ENCODE data around the gene ARL6IP5. TPM values are rescaled to one million over a fixed set of nuclear protein-coding genes. Genes with fewer than 3 reads are reported as not detected.

Gene ARL6IP5, protein sequence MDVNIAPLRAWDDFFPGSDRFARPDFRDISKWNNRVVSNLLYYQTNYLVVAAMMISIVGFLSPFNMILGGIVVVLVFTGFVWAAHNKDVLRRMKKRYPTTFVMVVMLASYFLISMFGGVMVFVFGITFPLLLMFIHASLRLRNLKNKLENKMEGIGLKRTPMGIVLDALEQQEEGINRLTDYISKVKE
- 100 to 1,000 TPM in 2 of 3 donors, 10 to 100 TPM in 1; 52.1 to 145 (median 124) TPM for polyA plus RNA-seq

DNA sequence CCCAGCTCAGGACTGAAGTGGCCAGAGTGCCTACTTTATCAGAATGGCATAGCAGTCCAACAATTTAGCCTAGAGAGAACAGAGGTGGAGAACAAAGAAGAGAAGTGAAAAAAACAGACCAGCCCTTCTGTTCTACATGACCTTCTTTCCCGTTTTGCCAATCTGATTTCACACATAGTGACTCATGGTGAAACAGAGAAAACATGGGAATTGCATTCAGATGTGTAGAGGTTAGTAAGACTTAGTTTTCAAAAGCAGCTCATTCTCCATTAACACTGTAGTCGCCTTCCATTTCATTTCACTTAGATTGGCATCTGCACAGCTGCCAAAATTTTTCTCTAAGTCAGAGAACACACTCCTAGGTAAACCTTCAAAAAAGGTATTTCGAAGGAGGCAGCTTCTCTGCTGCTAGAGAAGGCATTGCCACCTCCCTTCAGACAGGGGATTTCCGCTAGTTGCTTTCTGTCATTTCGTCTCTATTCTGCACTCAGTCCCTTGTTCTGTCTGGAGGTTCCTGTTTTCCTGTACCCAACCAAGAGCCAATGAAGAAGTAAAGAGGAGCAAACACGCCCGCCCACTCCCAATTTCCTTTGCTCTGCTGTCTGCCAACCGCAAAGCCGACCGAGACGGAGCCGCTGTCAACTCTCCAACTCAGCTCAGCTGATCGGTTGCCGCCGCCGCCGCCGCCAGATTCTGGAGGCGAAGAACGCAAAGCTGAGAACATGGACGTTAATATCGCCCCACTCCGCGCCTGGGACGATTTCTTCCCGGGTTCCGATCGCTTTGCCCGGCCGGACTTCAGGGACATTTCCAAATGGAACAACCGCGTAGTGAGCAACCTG is at the start of gene ARL6IP5:
Gene ARL6IP5 (plus strand): TSS at position 612 of the 842 bp plus-strand sequence. CDS start 111 bp downstream, at position 723.
- WGBS, 3 donors = 1 to 2% (median 2%) methylated on average over 32 of the region's 32 CpGs
- H3K27ac ChIP-seq (ENCODE audit: low read depth, low read length) = peak within 1 kb of the TSS; percentile 63

DNA sequence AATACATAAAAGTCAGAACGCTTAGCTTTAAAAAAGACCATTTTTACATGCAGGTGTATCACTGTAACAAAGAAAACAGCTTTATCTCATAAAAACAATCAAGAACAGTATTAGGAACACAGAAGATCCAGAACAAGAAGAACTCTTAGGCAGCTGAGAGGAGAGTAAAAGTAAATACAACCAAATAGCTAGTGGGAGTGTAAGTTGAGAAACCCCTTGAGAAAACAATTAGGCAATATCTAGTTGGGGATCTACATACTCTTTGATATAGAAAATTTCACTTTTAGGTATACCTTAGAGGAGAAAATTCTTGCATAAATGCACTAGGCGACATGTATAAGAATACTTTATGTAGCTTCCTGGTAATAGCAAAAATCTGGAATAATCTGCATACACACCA is 40.1 kb upstream of the ARL6IP5 start:
- H3K27ac ChIP-seq (ENCODE audit: low read depth, low read length) = no peak overlapping the region
- 91 to 94% (median 93%) methylated on average over 2 of the region's 2 CpGs for WGBS, 3 donors

DNA sequence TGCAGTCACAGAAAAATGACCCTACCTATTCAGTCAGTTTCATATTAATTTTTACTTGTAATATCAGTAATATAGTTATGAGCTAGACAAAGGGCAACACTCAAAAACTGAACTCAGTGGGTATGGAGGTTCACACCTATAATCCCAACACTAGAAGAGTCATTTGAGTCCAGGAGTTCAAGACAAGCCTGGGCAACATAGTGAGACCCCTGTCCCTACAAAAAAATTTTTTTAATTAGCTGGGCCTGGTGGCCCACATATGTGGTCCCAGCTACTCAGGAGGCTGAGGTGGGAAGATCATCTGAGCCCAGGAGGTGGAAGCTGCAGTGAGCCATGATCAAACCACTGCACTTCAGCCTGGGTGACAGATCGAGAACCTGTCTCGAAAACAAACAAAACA is 35.7 kb upstream of the ARL6IP5 start:
- no peak overlapping the region for H3K27ac ChIP-seq (ENCODE audit: low read depth, low read length)
- WGBS, 3 donors = 56 to 99% (median 94%) methylated on average over 2 of the region's 2 CpGs

DNA sequence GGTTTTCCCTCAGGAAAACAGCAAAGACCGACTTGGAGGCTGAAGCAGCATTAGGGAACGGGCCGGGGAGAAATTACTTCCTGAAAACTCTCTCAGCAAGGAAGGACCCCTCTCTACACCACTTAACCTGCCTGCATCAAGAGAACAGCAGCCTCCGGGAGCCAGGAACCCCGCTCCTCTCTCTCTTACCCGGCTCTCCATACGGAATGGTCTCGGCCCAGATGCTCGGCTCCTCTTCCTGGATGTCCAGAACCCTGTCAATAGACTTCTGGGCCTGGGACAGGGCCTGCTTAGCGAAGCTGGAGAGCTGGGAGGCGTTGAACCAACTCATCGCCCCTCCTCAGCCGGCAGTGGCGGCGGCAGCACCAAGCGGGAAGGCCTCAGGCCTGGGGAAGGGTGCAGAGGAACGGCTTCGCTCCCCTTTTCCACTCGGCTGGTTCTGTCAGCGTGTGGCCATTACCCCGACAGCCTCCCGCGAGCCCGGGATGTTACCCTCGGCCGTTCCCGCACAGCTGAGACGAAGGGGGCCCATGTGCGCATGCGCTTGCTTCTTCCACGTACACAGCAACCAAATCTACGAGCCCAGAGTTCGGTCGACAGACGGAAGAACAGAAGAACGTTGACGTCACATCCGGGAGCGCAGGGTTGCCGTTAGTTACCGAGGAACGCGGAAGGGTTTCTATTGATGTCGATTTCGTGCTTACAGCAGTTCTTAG is 32.8 kb upstream of the ARL6IP5 start, which contains the start of gene TMF1:
Gene TMF1 (minus strand): TSS at position 578 of the 716 bp plus-strand sequence. CDS start 247 bp downstream, at position 331.
- WGBS, 3 donors = 0 to 1% (median 0%) methylated on average over 45 of the region's 45 CpGs
- H3K27ac ChIP-seq (ENCODE audit: low read depth, low read length) = peak within 1 kb of the TSS; percentile 86

DNA sequence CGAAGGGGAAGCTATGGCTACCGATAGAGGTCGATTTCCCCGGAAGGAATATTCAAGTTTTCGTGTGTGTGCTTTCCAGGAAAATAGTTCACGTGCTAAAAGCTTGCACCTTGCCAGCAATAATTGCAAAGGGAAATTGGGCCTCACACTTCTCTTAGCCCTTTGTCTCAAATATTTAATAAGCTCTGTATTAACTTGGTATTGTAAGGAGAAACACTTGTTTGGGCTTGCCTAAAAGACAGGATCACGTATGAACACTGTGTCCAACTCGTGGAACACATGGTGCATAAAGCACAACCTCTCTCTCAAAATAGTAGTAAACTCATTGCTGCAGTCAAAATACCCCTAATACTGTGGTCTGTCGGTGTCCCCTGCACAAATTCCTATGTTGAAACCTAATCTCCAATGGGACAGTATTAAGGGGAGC is 32.3 kb upstream of the ARL6IP5 start:
- H3K27ac ChIP-seq (ENCODE audit: low read depth, low read length) = no peak overlapping the region
- 11 to 12% (median 11%) methylated on average over 9 of the region's 9 CpGs for WGBS, 3 donors

DNA sequence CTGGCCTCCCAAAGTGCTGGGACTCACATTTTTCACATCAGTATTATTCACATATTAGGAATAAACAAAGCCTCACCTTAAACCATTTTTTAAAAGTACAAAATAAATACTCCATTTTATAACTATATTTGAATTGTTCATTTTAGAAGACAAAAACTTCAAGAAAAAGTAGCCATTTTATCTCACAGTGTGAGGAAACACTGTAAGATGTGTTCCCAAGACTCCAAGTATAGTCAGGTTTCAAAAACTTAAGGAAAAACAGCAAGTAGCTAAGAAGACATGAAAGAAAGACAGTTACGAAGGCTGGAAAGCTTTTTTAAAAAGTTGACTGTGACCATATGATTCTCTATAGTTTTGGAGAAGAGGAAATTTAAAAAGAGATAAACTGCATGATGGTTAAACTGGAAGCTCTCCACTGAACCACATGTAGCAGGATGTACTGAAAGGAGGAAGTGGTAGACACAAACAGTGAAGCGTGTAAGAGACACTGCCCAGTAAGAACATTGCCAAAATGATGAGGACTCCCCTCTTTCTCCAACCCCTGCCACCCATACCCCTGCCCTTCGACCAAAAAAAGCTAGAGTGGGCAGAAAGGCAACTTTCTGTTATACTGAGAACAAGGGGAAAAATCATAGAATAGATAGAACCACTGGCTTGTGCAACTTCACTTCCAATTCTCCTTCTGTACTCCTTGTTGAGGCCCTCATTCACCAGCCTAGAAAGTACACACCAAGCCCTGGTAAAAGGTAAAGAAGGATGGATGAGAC is 26.4 kb upstream of the ARL6IP5 start:
- H3K27ac ChIP-seq (ENCODE audit: low read depth, low read length) = no peak overlapping the region
- WGBS, 3 donors = 52 to 94% (median 63%) methylated on average over 3 of the region's 3 CpGs

DNA sequence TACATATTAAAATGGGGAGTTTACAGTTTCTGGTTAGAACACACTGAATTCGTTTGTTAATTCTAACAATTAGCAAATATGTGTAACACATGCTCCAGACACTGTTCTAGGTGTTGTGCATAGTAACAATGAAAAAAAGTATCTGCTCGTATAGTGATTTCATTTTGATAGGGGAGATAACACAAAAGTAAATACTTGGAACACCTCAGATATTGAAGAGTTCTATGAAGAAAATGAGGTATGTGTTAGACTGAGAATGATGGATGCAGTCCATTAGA is 25.9 kb upstream of the ARL6IP5 start:
- 81 to 95% (median 92%) methylated on average over 2 of the region's 2 CpGs for WGBS, 3 donors
- no peak overlapping the region for H3K27ac ChIP-seq (ENCODE audit: low read depth, low read length)

DNA sequence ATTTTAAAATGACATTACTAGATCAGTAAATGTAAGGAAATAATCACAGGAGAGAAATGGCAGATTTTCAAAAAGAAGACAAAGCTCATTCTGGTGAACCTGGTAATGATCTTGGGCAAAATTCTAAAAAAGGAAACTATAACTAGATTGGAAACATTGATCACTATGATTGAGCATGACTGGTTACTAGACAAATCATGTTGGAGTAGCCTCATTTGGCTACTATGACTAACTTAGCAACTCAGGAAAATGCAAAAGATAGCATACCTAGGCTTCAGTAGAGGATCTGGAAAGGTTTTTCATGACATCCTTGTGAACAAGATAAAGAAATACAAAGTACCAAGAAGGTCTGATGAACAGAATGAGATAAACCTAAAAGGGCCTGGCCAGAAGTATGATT is 25.0 kb upstream of the ARL6IP5 start:
- H3K27ac ChIP-seq (ENCODE audit: low read depth, low read length) = no peak overlapping the region

DNA sequence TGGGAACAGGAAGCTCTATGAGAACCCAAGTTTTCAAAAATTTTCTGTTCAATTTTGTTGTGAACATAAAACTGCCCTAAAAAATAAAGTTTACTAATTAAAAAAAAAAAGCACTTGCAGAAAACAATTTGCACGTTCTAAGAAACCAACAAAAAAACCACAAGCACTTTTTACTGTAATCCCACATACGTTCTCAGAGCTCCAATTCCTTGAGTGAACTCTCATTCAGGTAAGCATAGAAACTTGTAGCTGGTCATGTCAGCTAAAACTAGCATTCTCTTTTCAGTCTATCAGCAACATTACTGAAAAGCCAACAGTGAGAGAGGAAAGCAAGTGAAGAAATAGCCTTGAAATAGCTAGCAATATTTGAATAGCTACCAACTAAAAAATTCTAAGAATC is 21.1 kb upstream of the ARL6IP5 start:
- H3K27ac ChIP-seq (ENCODE audit: low read depth, low read length) = no peak overlapping the region
- WGBS, 3 donors = 73 to 81% (median 73%) methylated on average over 2 of the region's 2 CpGs

DNA sequence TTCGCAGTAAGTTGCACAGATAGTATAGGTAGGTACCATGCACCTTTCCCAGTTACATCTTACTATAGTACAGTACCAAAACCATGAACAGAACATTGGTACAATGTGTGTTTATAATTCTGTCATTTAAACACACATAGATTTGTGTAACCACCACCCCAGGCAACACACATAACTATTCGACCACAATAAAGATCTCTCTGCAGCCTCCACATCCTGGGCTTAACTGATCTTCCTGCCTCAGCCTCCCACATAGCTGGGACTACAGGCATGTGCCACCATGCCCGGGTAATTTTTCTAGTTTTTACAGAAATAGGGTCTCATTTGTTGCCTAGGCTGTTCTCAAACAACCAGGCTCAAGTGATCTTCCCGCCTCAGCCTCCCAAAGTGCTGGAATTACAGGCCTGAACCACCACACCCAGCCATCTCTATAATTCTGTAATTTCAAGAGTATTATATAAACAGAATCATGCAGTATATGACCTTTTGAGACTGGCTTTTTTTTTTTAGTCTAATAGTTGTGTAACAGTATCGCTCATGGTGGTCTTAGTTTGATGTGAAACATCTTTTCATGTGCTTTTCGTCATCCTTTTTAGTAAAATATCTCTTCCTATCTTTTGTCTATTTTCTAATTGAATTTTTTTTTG is 19.3 kb upstream of the ARL6IP5 start:
- H3K27ac ChIP-seq (ENCODE audit: low read depth, low read length) = no peak overlapping the region
- 87 to 94% (median 92%) methylated on average over 6 of the region's 6 CpGs for WGBS, 3 donors

DNA sequence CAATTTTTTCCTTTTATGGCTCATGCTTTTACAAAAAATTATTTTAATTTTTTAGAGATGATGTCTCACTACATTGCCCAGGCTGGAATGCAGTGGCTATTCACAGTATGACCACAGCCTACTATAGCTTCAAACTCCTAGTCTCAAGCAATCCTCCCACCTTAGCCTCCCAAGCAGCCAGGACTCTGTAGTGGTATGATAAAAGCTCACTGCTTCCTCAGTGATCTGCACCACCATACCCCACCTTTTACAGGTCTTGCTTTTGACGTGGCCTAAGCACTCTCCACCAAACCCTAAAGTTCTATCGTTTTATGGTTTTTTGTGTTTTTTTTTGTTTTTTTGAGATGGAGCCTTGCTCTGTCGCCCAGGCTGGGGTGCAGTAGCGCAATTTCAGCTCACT is 18.6 kb upstream of the ARL6IP5 start:
- no peak overlapping the region for H3K27ac ChIP-seq (ENCODE audit: low read depth, low read length)
- WGBS, 3 donors = 73 to 94% (median 76%) methylated on average over 4 of the region's 4 CpGs

DNA sequence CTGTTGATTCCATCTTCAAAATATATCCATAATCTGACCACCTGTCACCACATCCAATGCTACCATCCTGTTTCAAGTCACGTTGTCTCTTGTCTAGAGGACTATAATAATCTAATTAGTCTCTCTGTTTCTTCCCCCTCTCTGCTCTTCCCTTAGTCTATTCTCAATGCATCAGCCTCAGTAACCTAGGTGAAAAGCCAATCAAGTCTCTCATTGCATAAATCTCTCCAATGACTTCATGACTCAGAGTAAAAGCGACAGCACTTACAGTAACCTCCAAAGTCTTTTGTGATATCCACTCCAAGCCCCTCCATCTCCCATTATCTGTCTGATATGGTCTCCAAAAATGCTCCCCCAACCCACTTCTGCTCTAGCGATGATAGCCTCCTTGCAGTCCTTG is 11.8 kb upstream of the ARL6IP5 start:
- no peak overlapping the region for H3K27ac ChIP-seq (ENCODE audit: low read depth, low read length)
- 92 to 95% (median 93%) methylated on average over 3 of the region's 3 CpGs for WGBS, 3 donors

DNA sequence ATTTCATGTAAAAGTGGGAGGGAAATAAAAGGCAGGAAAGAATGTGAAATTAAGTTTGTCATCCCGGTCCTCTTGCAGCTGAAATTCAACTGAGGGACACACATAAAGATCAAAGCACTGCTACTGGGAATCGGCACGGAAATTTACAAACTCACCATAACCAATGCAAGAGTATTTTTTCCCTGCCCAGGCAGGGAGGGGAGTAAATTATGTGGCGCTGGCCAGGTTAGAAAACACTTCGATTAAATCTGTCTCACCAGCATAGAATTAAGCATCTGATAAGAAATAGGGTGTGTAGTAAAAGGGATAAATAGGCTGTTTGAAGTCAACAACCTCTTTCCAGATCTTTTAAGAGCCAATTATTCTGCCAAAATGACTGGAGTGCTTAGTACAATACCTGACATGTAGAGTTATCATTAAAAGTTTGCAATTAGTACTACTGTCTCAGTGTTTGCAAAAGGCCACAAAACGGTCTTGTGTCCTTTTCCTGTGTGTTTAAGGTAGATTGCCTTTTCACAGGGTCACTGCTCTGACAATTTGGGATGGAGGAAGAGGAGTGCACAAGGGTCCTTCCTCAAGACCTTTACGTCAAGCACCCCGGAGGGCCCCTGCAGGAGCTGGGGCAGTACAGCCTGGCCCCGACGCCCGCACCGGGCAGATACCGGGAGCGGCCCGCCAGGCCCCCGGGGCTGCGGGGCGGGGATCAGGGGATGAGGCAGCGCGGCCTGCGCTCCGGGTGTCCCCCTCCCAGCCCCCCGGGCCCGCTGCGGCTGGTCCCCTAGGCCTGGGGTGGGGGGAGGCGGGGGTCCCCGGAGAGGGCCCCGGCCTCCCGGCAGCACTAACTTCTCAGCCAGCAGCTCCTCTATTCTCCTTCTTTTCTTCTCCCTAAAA is 5.2 kb upstream of the ARL6IP5 start:
- WGBS, 3 donors = 2 to 5% (median 2%) methylated on average over 29 of the region's 29 CpGs
- no peak overlapping the region for H3K27ac ChIP-seq (ENCODE audit: low read depth, low read length)

DNA sequence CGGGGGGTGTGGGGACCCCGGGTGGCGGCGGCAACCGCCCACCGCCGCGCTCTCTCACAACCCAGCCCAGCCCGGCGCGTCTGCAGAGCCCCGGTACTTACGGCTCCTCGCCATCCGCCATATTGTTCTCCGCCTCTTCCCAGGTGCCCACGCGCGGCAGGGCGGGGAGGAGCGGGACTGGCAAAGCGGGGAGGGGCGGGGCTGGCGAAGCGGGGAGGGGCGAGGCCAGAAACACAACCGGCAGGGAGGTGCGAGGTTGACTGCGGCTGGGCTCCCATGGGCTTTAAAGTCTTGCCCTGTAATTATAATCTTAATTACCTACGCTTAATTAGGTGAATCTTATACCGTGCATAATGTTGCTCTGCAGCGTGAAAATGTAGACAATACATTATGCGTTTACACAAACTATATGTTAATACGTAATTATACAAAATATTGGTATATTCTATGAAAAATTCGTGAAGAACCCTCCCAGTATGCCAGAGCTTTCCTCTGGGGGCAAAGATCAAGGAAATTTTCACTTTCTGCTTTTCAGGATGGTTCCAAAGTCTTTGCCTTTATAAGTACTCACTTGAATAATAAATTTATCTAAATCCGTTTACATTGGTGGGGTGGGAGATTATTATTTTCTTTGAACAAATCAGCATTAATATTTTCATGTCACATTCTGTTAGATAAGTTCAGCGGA is 4.4 kb upstream of the ARL6IP5 start, which contains the start of gene UBA3:
Gene UBA3 (minus strand): TSS at position 133 of the 688 bp plus-strand sequence. CDS start 12 bp downstream, at position 121.
- H3K27ac ChIP-seq (ENCODE audit: low read depth, low read length) = no peak within 1 kb of the TSS

DNA sequence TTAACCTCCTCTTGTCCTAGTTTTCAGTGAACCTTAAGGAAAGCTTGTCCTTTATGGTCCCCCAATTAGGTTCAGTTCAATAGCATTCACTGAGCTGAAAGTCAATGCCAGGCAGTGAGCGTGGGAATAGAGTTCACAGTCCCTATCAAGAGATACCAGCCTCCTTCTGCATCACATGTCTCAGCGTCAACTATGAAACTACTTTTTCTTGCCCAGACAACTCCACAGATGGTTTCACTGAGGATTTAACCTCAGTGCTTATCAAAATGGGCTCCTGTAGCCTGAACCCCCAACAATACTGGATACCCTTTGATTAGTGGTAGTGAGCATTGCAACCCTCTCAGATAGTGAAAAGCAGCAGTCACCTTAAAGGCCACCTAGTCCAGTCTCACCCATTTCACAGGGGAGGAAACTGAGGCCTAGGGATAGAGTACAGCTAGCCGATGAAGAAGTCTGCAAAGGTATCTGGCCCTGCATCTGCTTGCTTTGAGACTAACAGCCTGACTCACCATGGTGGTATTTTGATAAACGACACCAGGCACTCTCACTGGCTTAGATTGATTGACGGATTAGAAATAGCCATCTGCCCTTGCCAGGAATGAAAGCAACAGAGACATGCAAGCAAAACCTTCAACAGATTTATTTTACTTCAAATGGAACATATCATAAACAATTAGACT is 3.0 kb upstream of the ARL6IP5 start:
- 74 to 85% (median 82%) methylated on average over 5 of the region's 5 CpGs for WGBS, 3 donors
- H3K27ac ChIP-seq (ENCODE audit: low read depth, low read length) = no peak overlapping the region

More for the DNA sequence above, 4.4 kb upstream of the ARL6IP5 start, which contains the start of gene UBA3:
- WGBS, 3 donors = 1 to 5% (median 4%) methylated on average over 36 to 37 of the region's 37 CpGs

DNA sequence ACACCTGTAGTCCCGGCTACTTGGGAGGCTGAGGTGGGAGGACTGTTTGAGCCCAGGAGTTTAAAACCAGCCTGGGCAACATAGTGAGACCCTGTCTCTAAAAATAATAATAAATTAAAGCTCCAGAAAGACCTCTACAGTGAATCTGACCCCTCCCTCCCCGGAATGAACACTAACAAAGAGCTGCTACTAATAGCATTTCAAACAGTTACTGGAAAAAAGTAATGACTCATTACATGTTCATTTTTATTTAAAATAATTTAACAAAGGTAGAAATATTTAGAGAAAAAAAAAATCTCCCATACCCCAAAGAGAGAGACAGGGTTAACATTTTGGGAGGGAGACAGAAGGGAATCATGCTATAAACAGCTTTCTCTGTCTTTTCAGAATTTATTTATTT is 2.4 kb upstream of the ARL6IP5 start:
- no peak overlapping the region for H3K27ac ChIP-seq (ENCODE audit: low read depth, low read length)
- 63 to 74% (median 66%) methylated on average over 2 of the region's 2 CpGs for WGBS, 3 donors
